Hindlimb muscle (tissue), 1 donor: ENCODE data around the gene AK5. TPM values are rescaled to one million over a fixed set of nuclear protein-coding genes. Genes with fewer than 3 reads are reported as not detected.

Source experiments
- DNase-seq: peaks from one replicate; pipeline ENCODE4 v3.0.0-alpha.2; 2013
- polyA plus RNA-seq: library from polyadenylated mRNA; unstranded; fragments of 120-200 nt; gene quantifications from one replicate; pipeline ENCODE4 v1.2.1, GENCODE V29; 2013; ENCODE audit not compliant: insufficient read length

Gene AK5
- polyA plus RNA-seq, 1 donor, result 6.6 TPM

- no peak for DNase-seq
These were observed 264.2 kb downstream of the AK5 start for GRCh38 chr1:77545970-77546369.

GRCh38 chr1:77546890-77547289 lies 265.1 kb downstream of the AK5 start:
- DNase-seq, result no peak

GRCh38 chr1:77548285-77548684 lies 266.5 kb downstream of the AK5 start:
- DNase-seq, result no peak

GRCh38 chr1:77550135-77550534 lies 268.3 kb downstream of the AK5 start:
- DNase-seq, result no peak

GRCh38 chr1:77552626-77553025 lies 270.8 kb downstream of the AK5 start:
- no peak for DNase-seq

GRCh38 chr1:77553568-77554291 lies 271.9 kb downstream of the AK5 start:
- DNase-seq, result no peak

GRCh38 chr1:77556045-77556444 lies 274.2 kb downstream of the AK5 start:
- no peak for DNase-seq

GRCh38 chr1:77557053-77557452 lies 275.2 kb downstream of the AK5 start:
- DNase-seq, result no peak

- no peak for DNase-seq
These were observed 276.9 kb downstream of the AK5 start for GRCh38 chr1:77558591-77559164.

GRCh38 chr1:77560741-77561140 lies 278.9 kb downstream of the AK5 start:
- DNase-seq, result no peak

GRCh38 chr1:77562596-77563150 lies 280.9 kb downstream of the AK5 start:
- no peak for DNase-seq

GRCh38 chr1:77565321-77565720 lies 283.5 kb downstream of the AK5 start:
- no peak for DNase-seq

GRCh38 chr1:77571642-77572041 lies 289.8 kb downstream of the AK5 start:
- DNase-seq, result no peak

GRCh38 chr1:77579547-77579946 lies 297.7 kb downstream of the AK5 start:
- no peak for DNase-seq

- DNase-seq, result no peak
These were observed 301.1 kb downstream of the AK5 start for GRCh38 chr1:77582905-77583304.

GRCh38 chr1:77583483-77583882 lies 301.7 kb downstream of the AK5 start:
- no peak for DNase-seq

GRCh38 chr1:77584884-77585283 lies 303.1 kb downstream of the AK5 start:
- DNase-seq, result no peak

- DNase-seq, result no peak
These were observed 303.9 kb downstream of the AK5 start for GRCh38 chr1:77585610-77586314.

- DNase-seq, result no peak
These were observed 307.4 kb downstream of the AK5 start for GRCh38 chr1:77589231-77589630.

GRCh38 chr1:77590651-77591050 lies 308.8 kb downstream of the AK5 start:
- DNase-seq, result no peak

- no peak for DNase-seq
These were observed 311.1 kb downstream of the AK5 start for GRCh38 chr1:77592906-77593305.

- DNase-seq, result no peak
These were observed 312.7 kb downstream of the AK5 start for GRCh38 chr1:77594366-77595112.

- no peak for DNase-seq
These were observed 315.5 kb downstream of the AK5 start for GRCh38 chr1:77597310-77597709.
